Measurements from ENCODE around the gene CHMP3.
"Not testable (repeated sequence)": the region's sequence is repeated elsewhere in the genome, so short reads cannot be mapped to it uniquely, and the experiment has no call there.

CHMP3 gene

DNA sequence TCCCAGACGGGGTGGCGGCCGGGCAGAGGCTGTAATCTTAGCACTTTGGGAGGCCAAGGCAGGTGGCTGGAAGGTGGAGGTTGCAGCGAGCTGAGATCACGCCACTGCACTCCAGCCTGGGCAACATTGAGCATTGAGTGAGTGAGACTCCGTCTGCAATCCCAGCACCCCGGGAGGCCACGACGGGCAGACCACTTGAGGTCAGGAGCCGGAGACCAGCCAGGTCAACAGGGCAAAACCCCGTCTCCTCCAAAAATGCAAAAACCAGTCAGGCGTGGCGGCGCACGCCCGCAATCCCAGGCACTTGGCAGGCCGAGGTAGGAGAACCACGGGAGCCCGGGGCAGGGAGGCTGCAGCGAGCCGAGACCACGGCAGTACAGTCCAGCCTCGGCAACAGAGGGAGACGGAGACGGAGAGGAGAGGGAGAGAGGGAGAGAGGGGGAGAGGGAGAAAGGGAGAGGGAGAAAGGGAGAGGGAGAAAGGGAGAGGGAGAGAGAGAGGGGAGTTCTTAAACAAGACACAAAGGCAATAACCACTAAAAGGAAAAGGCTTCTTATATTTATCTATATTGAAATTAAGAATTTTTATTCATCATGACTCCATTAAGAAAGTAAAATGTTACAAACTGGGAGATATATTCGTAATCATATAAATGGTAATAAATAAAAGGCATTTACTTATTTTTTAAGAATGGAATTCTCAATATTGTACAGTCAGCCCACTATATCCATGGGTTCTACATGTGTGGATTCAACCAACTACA lies 13.1 kb downstream of the CHMP3 start:
- not testable (repeated sequence) for DNase-seq (ENCODE audit: low read depth in 2 of 2)

- not testable (repeated sequence) for DNase-seq (ENCODE audit: low read depth in 2 of 2)
These were observed 13.8 kb downstream of the CHMP3 start for GRCh38 chr2:86549440-86549839.

DNA sequence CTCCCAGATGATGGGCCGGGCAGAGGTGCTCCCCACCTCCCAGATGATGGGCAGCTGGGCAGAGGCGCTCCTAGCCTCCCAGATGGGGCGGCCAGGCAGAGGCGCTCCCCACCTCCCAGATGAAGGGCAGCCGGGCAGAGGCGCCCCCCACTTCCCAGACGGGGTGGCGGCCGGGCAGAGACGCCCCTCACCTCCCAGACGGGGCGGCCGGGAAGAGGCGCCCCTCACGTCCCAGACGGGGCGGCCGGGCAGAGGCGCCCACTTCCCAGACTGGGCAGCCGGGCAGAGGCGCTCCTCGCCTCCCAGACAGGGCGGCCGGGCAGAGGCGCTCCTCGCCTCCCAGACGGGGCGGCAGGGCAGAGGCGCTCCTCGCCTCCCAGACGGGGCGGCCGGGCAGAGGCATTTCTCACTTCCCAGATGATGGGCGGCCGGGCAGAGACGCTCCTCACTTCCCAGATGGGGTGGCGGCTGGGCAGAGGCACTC lies 14.3 kb downstream of the CHMP3 start:
- not testable (repeated sequence) for DNase-seq (ENCODE audit: low read depth in 2 of 2)

- DNase-seq (ENCODE audit: low read depth in 2 of 2): not testable (repeated sequence)
These were observed 14.9 kb downstream of the CHMP3 start for GRCh38 chr2:86548165-86548912.

GRCh38 chr2:86545296-86545924 lies 17.8 kb downstream of the CHMP3 start:
- not testable (repeated sequence) for DNase-seq (ENCODE audit: low read depth in 2 of 2)

- not testable (repeated sequence) for DNase-seq (ENCODE audit: low read depth in 2 of 2)
These were observed 18.8 kb downstream of the CHMP3 start for GRCh38 chr2:86544278-86545099.

- DNase-seq (ENCODE audit: low read depth in 2 of 2): no peak
These were observed 19.4 kb downstream of the CHMP3 start for GRCh38 chr2:86543793-86544192.

DNA sequence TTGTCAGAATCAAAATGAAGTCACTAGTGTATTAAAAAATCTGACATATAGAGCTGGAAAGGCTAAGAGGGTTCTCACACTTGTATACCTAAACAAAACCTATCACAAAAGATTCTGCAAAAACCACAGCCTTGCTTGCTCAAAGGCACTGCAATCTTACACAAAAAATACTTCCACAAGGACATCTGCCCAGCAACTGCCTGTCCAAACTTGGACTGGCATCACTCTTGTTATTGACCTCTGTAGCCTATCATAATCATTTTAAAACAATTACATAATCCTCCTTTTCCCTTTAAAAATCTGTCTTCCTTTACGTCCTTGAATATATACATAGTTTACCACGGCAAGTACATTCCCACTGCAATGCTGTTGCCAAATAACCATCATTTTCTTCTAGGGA lies 19.9 kb downstream of the CHMP3 start:
- DNase-seq (ENCODE audit: low read depth in 2 of 2): no peak

GRCh38 chr2:86542814-86543213 lies 20.4 kb downstream of the CHMP3 start:
- no peak for DNase-seq (ENCODE audit: low read depth in 2 of 2)

DNA sequence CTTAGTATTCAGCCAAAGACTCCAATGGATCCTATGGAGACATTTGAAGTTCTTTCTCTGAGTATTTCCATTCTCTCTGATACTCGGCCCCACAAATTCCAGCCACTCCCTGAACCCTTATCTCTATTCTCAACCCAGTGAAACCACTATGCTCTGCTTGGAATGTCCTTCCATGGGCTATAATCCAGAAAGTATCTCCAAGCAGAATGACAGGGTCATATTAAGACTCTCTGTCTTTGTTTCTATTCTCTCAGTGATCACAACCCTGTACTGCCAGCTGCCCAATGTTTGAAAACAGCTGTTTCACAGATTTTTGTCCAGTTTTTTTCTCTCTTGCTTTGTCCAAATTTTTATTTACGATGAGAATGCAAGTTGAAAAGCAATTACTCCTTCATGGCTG lies 21.9 kb downstream of the CHMP3 start:
- DNase-seq (ENCODE audit: low read depth in 2 of 2): no peak

- no peak for DNase-seq (ENCODE audit: low read depth in 2 of 2)
These were observed 29.7 kb downstream of the CHMP3 start for GRCh38 chr2:86533589-86533988.

- no peak for DNase-seq (ENCODE audit: low read depth in 2 of 2)
These were observed 37.6 kb downstream of the CHMP3 start for GRCh38 chr2:86525421-86526340.

- DNase-seq (ENCODE audit: low read depth in 2 of 2): no peak
These were observed 39.8 kb downstream of the CHMP3 start for GRCh38 chr2:86523491-86523890.

- DNase-seq (ENCODE audit: low read depth in 2 of 2): no peak
These were observed 40.5 kb downstream of the CHMP3 start for GRCh38 chr2:86522711-86523110.

- no peak for DNase-seq (ENCODE audit: low read depth in 2 of 2)
These were observed 41.3 kb downstream of the CHMP3 start for GRCh38 chr2:86521922-86522321.

DNA sequence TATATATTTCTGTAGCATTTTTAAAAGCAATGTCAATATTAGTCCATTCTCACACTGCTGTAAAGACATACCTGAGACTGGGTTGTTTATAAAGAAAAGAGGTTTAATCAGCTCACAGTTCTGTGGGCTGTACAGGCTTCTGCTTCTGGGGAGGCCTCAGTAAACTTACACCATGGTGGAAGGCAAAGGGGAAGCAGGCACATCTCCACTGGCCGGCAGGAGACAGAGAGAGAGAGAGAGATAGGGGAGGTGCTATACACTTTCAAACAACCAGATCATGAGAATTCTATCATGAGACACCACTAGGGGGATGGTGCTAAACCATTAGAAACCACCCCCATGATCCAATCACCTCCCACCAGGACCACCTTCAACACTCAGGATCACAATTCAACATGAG lies 43.1 kb downstream of the CHMP3 start:
- no peak for DNase-seq (ENCODE audit: low read depth in 2 of 2)

DNA sequence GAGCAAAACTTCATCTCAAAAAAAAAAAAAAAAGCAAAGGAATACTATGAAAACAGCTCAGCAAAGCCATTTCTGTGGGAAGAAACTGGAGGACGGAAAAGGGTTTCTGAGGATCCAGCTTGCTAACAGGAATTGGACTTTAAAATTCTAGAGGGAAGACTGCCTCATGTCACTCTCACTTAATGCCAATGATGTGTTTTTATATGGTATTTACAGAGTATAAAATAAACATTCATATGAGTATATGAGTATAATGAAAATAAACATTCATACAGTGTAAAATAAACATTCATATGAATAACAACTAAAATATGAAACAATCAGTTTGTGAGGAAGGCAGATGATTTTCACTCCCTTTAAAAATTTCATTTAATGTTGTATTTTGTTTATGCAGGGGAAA lies 43.9 kb downstream of the CHMP3 start:
- no peak for DNase-seq (ENCODE audit: low read depth in 2 of 2)

- peak in 1 of 2 donors; percentile 7 for DNase-seq (ENCODE audit: low read depth in 2 of 2)
These were observed 44.8 kb downstream of the CHMP3 start for GRCh38 chr2:86518481-86518880.

- DNase-seq (ENCODE audit: low read depth in 2 of 2): no peak
These were observed 49.1 kb downstream of the CHMP3 start for GRCh38 chr2:86513948-86514660.

DNA sequence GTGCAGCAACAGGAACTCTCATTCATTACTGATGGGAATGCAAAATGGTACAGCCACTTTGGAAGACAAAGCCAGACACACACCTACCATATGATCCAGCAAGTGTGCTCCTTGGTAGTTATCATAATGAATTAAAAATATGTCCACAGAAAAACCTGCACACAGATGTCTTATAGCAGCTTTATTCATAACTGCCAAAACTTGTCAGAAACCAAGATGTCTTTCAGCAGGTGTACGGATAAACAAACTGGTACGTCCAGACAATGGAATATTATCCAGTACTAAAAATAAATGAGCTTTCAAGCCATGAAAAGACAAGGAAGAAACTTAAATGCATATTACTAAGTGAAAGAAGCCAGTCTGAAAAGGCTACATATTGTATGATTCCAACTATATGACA lies 50.4 kb downstream of the CHMP3 start:
- DNase-seq (ENCODE audit: low read depth in 2 of 2): no peak

Measured in stimulated activated CD8-positive, alpha-beta memory T cell treated with anti-CD3 and anti-CD28 coated beads, Interleukin-7, amount 100 ng/mL, for 1 hour (primary cell).